D721Med (cell line): ENCODE data around the gene SERPINB1.
"Not testable (repeated sequence)": the region's sequence is repeated elsewhere in the genome, so short reads cannot be mapped to it uniquely, and the experiment has no call there.

Experiments
- DNase-seq: peaks from one replicate; pipeline ENCODE4 v3.0.0; 2011; ENCODE audit warnings: low spot score; ENCODE audit not compliant: insufficient read length
- FAIRE-seq: peaks from 2 replicates; lab custom pipeline; 2011; peaks lifted over from hg19 to GRCh38; lab: Jason Lieb, UNC
- CTCF ChIP-seq: IDR thresholded peaks from 2 replicates; pipeline ENCODE4 v1.5.1; 2012; ENCODE audit warnings: mild to moderate bottlenecking, control low read depth; ENCODE audit not compliant: insufficient read depth; ENCODE audit errors: missing control alignments

The SERPINB1 gene

GRCh38 chr6:2841264-2842138, at the start of gene SERPINB1:
Gene SERPINB1, minus strand, starts transcription at chr6:2841863. Its CDS starts 1,277 bp downstream, at chr6:2840586.
- no peak for TF ChIP-seq CTCF
- DNase-seq: no peak
- no peak for FAIRE-seq

GRCh38 chr6:2890976-2891767, 49.5 kb upstream of the SERPINB1 start:
- no peak for DNase-seq
- no peak for TF ChIP-seq CTCF
- no peak for FAIRE-seq

DNA sequence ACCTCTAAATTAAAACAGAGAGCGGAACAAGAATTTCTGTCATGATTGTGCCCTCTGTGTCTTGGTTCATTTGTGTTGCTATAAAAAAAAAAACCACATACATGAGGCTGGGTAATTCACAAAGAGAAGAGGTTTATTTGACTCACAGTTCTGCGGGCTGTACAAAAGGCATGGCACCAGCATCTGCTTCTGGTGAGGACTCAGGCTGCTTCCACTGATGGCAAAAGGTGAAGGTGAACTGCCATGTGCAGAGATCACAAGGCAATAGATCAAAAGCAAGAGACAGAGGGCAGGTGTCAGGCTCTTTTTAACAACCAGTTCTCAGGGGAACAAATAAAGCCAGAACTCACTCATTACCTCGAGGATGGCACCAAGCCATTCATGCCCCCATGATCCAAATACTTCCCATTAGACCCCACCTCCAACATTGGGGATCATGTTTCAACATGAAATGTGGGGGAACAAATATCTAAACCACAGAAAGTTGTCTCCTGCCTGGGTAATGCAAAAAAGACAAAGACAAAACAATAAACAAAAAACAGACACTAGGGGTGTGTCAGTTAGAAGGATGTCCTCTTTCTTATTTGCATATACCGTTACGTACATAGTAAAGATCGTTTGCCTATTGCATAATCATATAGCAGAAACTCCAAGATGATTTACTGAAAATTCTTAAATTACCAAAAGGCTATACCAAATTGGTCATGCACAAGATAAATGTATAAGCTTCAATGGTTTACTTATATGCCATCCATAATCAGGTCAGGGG, 44.5 kb upstream of the SERPINB1 start:
- FAIRE-seq (no peak), DNase-seq (no peak)
- TF ChIP-seq CTCF: no peak

- DNase-seq (no peak), FAIRE-seq (no peak)
- TF ChIP-seq CTCF: no peak
Observed at GRCh38 chr6:2884804-2885203, 43.1 kb upstream of the SERPINB1 start.

GRCh38 chr6:2883673-2884072, 42.0 kb upstream of the SERPINB1 start:
- DNase-seq (no peak), FAIRE-seq (no peak)
- TF ChIP-seq CTCF: no peak

GRCh38 chr6:2881423-2881822, 39.8 kb upstream of the SERPINB1 start:
- TF ChIP-seq CTCF: no peak
- FAIRE-seq: no peak
- no peak for DNase-seq

- not testable (repeated sequence) for FAIRE-seq
Observed at GRCh38 chr6:2880156-2880555, 38.5 kb upstream of the SERPINB1 start.

More at GRCh38 chr6:2880156-2880555, 38.5 kb upstream of the SERPINB1 start:
- not testable (repeated sequence) for DNase-seq
